Activated CD4-positive, alpha-beta T cell treated with anti-CD3 and anti-CD28 coated beads, Interleukin-2, amount 50 U/mL, for 16 hours (primary cell): ENCODE data around the gene KLF5.
A peak's percentile ranks its signal among the peaks of the same experiment; 100 is the strongest.
"Not testable (repeated sequence)": the region's sequence is repeated elsewhere in the genome, so short reads cannot be mapped to it uniquely, and the experiment has no call there.

Source experiments
- DNase-seq: peaks from one replicate; pipeline ENCODE4 v3.0.0-alpha.2; 2020

KLF5 gene

DNA sequence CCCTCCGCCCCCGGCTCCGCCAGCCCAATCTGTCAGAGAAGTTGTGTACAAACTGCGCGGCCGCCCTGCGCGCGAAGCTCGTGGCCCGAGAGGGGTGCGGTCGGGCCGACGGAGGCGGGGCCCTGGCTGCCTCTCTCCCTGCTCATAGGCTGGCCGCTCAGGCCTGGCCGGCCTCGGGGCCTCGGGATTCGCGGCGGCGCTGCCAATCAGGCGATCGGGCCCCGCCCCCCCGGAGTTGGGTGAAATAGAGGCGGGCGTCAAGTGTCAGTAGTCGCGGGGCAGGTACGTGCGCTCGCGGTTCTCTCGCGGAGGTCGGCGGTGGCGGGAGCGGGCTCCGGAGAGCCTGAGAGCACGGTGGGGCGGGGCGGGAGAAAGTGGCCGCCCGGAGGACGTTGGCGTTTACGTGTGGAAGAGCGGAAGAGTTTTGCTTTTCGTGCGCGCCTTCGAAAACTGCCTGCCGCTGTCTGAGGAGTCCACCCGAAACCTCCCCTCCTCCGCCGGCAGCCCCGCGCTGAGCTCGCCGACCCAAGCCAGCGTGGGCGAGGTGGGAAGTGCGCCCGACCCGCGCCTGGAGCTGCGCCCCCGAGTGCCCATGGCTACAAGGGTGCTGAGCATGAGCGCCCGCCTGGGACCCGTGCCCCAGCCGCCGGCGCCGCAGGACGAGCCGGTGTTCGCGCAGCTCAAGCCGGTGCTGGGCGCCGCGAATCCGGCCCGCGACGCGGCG is at the start of gene KLF5:
Gene KLF5 (plus strand): TSS at position 270 of the 724 bp plus-strand sequence. CDS start 323 bp downstream, at position 593.
- DNase-seq = peak; percentile 95

GRCh38 chr13:73011751-73012150 is 47.1 kb upstream of the KLF5 start:
- DNase-seq = no peak

GRCh38 chr13:73015805-73016204 is 43.0 kb upstream of the KLF5 start:
- no peak for DNase-seq

DNA sequence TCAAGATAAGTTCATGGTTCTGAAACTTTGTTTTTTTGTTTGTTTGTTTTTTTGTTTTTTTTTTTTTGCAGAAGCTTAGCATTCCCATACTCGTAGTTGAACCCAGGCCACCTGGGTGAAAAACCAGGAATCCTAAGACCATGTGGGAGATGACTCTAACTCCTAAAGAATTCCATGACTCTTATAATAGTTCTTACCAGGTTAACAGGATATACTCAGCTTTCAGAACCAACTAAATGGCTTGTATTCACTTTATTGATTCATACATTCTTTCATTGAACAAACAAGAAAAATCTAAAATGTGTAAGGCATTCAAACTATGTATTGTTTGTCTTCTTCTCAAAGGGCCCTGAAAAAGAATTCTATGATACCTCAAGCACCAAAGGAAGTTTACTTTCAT is 40.5 kb upstream of the KLF5 start:
- DNase-seq = no peak

DNA sequence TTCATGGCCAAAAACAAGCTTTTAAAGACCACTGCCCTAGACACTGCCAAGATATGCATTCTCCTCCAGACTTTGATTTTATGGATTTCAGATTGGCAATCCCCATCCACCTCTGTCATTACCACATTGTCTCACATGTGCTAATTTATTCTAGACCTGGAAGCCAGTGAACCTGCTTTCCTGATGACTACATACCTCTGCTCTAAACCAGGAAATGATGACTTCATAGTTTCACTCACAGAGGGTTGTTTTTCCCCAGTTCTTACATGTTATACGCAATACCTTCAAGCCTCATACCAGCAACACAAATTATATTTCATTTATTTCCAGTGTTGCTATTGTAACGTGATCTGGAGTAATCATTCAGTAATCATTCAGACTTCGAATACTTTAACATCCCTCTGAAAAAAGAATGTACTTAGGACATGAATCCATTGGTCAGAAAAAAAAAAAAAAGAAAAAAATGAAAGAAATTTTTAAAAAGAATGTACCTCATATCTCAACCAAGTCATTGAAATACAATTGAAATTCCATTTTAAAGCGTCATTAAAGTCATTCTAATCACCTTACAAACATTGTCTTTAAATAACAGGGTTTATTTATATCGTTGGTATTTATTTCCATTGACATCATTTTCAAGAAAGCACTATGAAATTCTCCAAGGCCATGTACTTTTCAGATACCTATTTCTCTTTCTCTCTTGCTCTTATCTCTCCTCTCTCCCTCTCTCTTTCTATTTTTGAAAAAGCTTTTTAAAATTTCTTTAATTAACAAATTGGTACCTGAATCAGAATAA is 33.4 kb upstream of the KLF5 start:
- DNase-seq = peak; percentile 25

GRCh38 chr13:73034901-73035300 is 23.9 kb upstream of the KLF5 start:
- DNase-seq = no peak

GRCh38 chr13:73035660-73036059 is 23.1 kb upstream of the KLF5 start:
- DNase-seq = no peak

DNA sequence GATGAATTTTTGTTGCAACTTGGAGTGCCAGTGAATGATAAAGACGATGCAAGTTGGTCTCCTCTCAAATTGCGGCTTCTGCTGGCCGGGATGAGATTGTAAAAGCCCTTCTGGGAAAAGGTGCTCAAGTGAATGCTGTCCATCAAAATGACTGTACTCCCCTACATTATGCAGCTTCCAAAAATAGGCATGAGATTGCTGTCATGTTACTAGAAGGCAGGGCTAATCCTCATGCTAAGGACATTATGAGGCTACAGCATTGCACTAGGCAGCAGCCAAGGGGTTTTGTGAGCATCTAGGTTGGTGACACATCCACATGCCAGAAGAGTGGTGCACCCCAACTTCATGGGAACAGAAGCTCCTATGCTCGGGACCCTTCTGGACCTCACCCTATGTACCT is 22.2 kb upstream of the KLF5 start:
- no peak for DNase-seq

DNA sequence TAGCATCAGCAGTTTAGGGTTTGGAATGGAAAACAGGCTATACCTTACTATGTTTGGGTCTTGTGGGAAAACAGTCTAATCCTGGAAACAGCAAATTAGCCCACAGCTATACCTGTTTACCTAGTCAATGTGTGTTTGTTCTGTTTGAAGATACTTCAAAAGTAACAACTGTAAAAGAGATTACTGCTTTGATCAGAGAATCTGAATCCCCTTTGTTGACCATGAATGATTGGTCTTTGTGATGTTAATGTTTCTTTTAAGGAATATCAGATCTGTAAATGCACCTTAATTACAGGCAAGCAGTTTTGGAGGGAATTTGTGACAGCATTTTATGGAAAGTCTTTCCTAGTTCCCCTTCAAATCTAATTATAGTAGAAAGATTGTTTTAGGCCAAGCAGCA is 20.7 kb upstream of the KLF5 start:
- no peak for DNase-seq

DNA sequence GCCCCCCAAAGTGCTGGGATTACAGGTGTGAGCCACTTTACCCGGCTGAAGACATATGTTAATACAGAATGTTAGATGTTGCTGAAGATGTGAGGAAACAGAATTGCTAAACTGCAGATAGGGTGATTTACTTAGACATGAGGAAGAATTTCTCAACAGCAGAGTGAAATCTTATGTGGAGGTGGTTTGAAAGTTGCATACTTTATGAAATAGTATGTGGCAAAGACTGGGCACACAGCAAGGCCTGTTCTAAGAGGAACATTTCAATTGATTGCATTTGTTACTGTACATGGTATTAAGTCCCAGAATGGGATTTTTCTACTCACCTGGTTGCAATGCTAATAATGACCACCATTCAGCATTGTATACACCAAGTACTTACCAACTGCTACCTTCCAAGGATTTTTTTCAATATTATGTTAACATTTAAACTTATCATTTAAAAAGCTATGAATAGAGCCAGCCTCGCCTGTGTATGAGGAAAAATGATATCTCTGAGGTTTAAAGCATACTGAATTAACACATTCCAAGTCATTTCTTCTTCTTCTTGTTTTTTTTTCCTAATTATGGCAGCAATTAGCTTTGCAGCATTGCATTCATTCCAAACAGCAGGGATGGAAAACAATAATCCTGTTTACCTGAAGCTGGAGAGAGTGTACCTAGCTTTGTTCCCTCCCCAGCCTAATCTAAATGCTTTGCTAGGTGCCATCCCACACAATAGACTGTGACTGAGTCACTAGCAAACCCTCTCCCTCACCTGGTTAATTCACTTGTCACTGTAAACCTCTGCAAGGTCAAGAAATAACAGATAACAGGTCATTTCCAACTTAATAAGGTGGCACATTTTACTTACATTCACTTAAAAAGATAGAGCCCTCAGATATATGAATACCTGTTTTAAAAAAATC is 19.4 kb upstream of the KLF5 start:
- DNase-seq = no peak

GRCh38 chr13:73040484-73040883 is 18.3 kb upstream of the KLF5 start:
- DNase-seq = no peak

- DNase-seq = no peak
Observed at GRCh38 chr13:73040968-73041596, 17.7 kb upstream of the KLF5 start.

GRCh38 chr13:73045031-73045430 is 13.8 kb upstream of the KLF5 start:
- DNase-seq = no peak

GRCh38 chr13:73048615-73049014 is 10.2 kb upstream of the KLF5 start:
- not testable (repeated sequence) for DNase-seq

- DNase-seq = no peak
Observed at GRCh38 chr13:73054712-73055111, 4.1 kb upstream of the KLF5 start.

GRCh38 chr13:73055813-73056564 is 2.8 kb upstream of the KLF5 start:
- DNase-seq = no peak

DNA sequence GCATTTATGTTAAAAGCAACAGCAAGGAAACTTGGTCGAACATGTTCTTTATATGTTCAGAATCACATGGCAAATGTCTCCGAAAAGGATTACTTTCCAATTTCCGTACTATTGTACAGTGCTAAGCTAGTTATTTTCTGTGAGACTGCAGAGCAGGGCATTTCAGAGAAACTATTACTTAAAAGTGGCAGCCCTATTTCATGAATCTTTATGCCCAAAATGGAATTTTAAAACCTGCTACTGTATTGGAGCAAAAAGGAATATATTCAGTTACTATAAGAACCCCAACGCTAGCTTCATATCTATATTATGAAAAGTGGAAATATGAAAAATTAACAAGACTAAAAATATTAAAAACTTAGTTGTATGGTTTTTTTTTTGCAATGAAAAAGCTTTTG is 2.2 kb upstream of the KLF5 start:
- no peak for DNase-seq

- no peak for DNase-seq
Observed at GRCh38 chr13:73057284-73058063, 1.3 kb upstream of the KLF5 start.

DNA sequence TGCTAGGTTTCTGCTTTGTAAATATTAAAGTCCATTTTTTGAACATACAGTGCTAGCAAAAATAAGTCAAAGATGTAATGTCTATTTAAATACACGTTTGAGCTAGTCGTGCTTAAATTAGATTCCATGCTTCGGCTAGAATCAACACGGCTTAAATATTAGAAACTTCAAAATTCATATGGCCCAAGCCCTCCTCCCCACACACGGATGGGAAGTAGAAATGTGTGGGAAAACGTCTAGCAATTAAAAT is 816 bp upstream of the KLF5 start:
- no peak for DNase-seq

- DNase-seq = no peak
Observed at GRCh38 chr13:73058432-73058735, 421 bp upstream of the KLF5 start.

GRCh38 chr13:73059460-73060250 is 850 bp downstream of the KLF5 start:
- peak; percentile 37 for DNase-seq
